Amygdala (tissue), 56 donors: ENCODE data around the gene CNDP2.

ENCODE experiments used
- DNase-seq, 56 donors: peaks; one replicate each; lab custom pipeline; 2025; lab: John Stamatoyannopoulos, UW

The CNDP2 gene

GRCh38 chr18:74530584-74530862 lies 34.4 kb downstream of the CNDP2 start:
- no peak for DNase-seq

GRCh38 chr18:74531043-74531442 lies 34.9 kb downstream of the CNDP2 start:
- no peak for DNase-seq

- DNase-seq: no peak
Observed at GRCh38 chr18:74532511-74533025, 36.4 kb downstream of the CNDP2 start.

- no peak for DNase-seq
Observed at GRCh38 chr18:74533666-74534065, 37.5 kb downstream of the CNDP2 start.

GRCh38 chr18:74534150-74534969 lies 38.2 kb downstream of the CNDP2 start, which contains the start of gene CNDP1:
Gene CNDP1, plus strand, starts transcription at chr18:74534500. Its CDS starts 168 bp downstream, at chr18:74534668.
- peak in 53 of 56 donors; percentile 7 to 89 (median 67) for DNase-seq

- no peak for DNase-seq
Observed at GRCh38 chr18:74534981-74535649, 39.0 kb downstream of the CNDP2 start.

- DNase-seq: no peak
Observed at GRCh38 chr18:74539289-74539688, 43.1 kb downstream of the CNDP2 start.

GRCh38 chr18:74540652-74541421 lies 44.7 kb downstream of the CNDP2 start:
- no peak for DNase-seq

- DNase-seq: peak in 49 of 56 donors; percentile 19 to 84 (median 53)
Observed at GRCh38 chr18:74541703-74542555, 45.8 kb downstream of the CNDP2 start.

- DNase-seq: peak in 1 of 56 donors; percentile 14
Observed at GRCh38 chr18:74544898-74545297, 48.7 kb downstream of the CNDP2 start.

GRCh38 chr18:74546007-74546406 lies 49.8 kb downstream of the CNDP2 start:
- no peak for DNase-seq

GRCh38 chr18:74546751-74547530 lies 50.8 kb downstream of the CNDP2 start:
- no peak for DNase-seq

- no peak for DNase-seq
Observed at GRCh38 chr18:74547860-74548259, 51.7 kb downstream of the CNDP2 start.

GRCh38 chr18:74549591-74550104 lies 53.5 kb downstream of the CNDP2 start:
- DNase-seq: no peak

GRCh38 chr18:74550886-74551285 lies 54.7 kb downstream of the CNDP2 start:
- DNase-seq: no peak

GRCh38 chr18:74551452-74551851 lies 55.3 kb downstream of the CNDP2 start:
- no peak for DNase-seq

- DNase-seq: peak in 55 of 56 donors; percentile 9 to 92 (median 60)
Observed at GRCh38 chr18:74551936-74552555, 55.9 kb downstream of the CNDP2 start.

GRCh38 chr18:74556126-74556525 lies 60.0 kb downstream of the CNDP2 start:
- no peak for DNase-seq

- no peak for DNase-seq
Observed at GRCh38 chr18:74558096-74558495, 61.9 kb downstream of the CNDP2 start.
